Gastrocnemius medialis (tissue), 4 donors: Measurements from ENCODE around the gene NYNRIN. TPM values are rescaled to one million over a fixed set of nuclear protein-coding genes. Genes with fewer than 3 reads are reported as not detected.

ENCODE experiments used
- ATAC-seq, 2 donors: fragments of 150-250 bp; one replicate each; pipeline ENCODE4 v1.9.1; 2016
- DNase-seq, 2 donors: peaks; one replicate each; pipeline ENCODE4 v3.0.0-alpha.2; 2019
- H3K27ac ChIP-seq, 4 donors: fragments of 200-600 bp; sonication (generic); 1 replicate in 1 of 4; 2 replicates in 3 of 4; pipeline ENCODE4 v1.5.1; 2016 to 2018; ENCODE audit warnings: mild to moderate bottlenecking in 2 of 4, moderate library complexity in 1 of 4
- H3K27me3 ChIP-seq, 3 donors: fragments of 200-600 bp; sonication (generic) in 2 of 3; 1 replicate in 1 of 3; 2 replicates in 2 of 3; pipeline versions ENCODE4 v1.5.1 to v1.6.0; 2016 to 2019; ENCODE audit warnings: mild to moderate bottlenecking in 1 of 3, moderate library complexity in 1 of 3
- H3K36me3 ChIP-seq, 2 donors: fragments of 200-600 bp; sonication (generic) in 1 of 2; one replicate each; pipeline ENCODE4 v1.5.1; 2017 to 2018
- H3K4me1 ChIP-seq, 2 donors: fragments of 200-600 bp; sonication (generic) in 1 of 2; one replicate each; pipeline ENCODE4 v1.5.1; 2016 to 2017; ENCODE audit warnings: mild to moderate bottlenecking in 2 of 2
- H3K4me3 ChIP-seq, 4 donors: fragments of 200-600 bp; sonication (generic) in 3 of 4; 1 replicate in 1 of 4; 2 replicates in 3 of 4; pipeline ENCODE4 v1.5.1; 2016 to 2019; ENCODE audit warnings: mild to moderate bottlenecking in 2 of 4
- H3K9me3 ChIP-seq, 3 donors: fragments of 200-600 bp; sonication (generic) in 2 of 3; 1 replicate in 1 of 3; 2 replicates in 2 of 3; pipeline ENCODE4 v1.5.1; 2016 to 2019
- POLR2A ChIP-seq, 2 donors: fragments of 450-650 bp; IDR thresholded peaks; one replicate each; pipeline ENCODE4 v1.6.1; 2017; ENCODE audit warnings: antibody characterized with exemption in 2 of 2, mild to moderate bottlenecking in 2 of 2, moderate library complexity in 2 of 2
- in situ Hi-C, 4 donors: fragments of 200-750 bp; cut with MboI; loops; one replicate each; pipeline versions ENCODE4 v1.15.0 to v1.8.0; 2017; ENCODE audit warnings: low sequenced_read_pairs in 4 of 4
- intact Hi-C: fragments of 100-400 bp; cut with DNase I; formaldehyde crosslinking; loops from one replicate; pipeline ENCODE4 v1.15.1; 2023; ENCODE audit warnings: low total_unique reads
- total RNA-seq, 4 donors: library from RNA; depleted of rRNA; stranded (reverse); fragments of >200 nt; gene quantifications; one replicate each; pipeline versions ENCODE4 v1.1.0 to v1.2.3, GENCODE V29; 2016
- TF ChIP-seq, protein P1 (sequence below), 5 experiments: fragments of 450-650 bp in 3 of 5; fragments of 200-600 bp in 2 of 5; sonication (generic) in 2 of 5; IDR thresholded peaks in 4 of 5; conservative IDR thresholded peaks in 1 of 5; 1 replicate in 4 of 5; 2 replicates in 1 of 5; pipeline ENCODE4 v1.5.1; 2016 to 2019; ENCODE audit warnings: antibody characterized with exemption in 5 of 5, mild to moderate bottlenecking in 3 of 5, moderate library complexity in 3 of 5

NYNRIN gene
- total RNA-seq, 4 donors from 2014 or later, result 0.87 to 3.7 (median 2.1) TPM

DNA sequence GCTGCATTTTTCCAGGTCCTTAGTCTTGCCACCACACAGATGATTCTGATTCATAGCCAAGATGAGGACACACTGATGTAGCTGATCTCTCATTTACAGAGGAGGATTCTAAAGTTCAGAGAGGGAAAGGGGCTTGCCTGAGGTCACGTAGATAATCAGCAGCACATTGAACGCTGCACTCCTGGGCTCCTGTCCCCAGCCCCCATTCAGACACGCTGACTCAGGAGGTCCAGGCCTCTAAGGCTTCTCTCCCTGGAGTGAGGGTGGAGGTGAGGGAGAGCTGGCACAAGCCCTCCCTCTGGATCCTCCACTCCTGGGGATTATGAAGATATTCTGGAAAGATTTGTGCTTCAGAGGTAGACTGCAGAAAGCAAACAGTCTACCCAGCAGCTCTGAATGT is 20.5 kb upstream of the NYNRIN start:
- Histone ChIP-seq H3K9me3 (no peaks in the 10 kb centered on the region), H3K4me1 (no peaks in the 10 kb centered on the region), H3K27ac (no peak overlapping the region), H3K27me3 (no peaks in the 10 kb centered on the region), H3K36me3 (no peaks in the 10 kb centered on the region), H3K4me3 (no peak overlapping the region)
- DNase-seq, result no peak
- TF ChIP-seq, protein P1, sequence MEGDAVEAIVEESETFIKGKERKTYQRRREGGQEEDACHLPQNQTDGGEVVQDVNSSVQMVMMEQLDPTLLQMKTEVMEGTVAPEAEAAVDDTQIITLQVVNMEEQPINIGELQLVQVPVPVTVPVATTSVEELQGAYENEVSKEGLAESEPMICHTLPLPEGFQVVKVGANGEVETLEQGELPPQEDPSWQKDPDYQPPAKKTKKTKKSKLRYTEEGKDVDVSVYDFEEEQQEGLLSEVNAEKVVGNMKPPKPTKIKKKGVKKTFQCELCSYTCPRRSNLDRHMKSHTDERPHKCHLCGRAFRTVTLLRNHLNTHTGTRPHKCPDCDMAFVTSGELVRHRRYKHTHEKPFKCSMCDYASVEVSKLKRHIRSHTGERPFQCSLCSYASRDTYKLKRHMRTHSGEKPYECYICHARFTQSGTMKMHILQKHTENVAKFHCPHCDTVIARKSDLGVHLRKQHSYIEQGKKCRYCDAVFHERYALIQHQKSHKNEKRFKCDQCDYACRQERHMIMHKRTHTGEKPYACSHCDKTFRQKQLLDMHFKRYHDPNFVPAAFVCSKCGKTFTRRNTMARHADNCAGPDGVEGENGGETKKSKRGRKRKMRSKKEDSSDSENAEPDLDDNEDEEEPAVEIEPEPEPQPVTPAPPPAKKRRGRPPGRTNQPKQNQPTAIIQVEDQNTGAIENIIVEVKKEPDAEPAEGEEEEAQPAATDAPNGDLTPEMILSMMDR (IDR thresholded peaks at IDR 0.05 in 4 of 5, conservative IDR thresholded peaks at IDR 0.05 in 1 of 5), result no peak
- TF ChIP-seq POLR2A (IDR thresholded peaks at IDR 0.05), result no peak
- in situ Hi-C loops (no loop called here), intact Hi-C loops (no loop called here)
- no peak for ATAC-seq

GRCh38 chr14:24378981-24379906 is 19.6 kb upstream of the NYNRIN start:
- no peak for DNase-seq
- Histone ChIP-seq H3K4me1 (no peaks in the 10 kb centered on the region), H3K27me3 (no peaks in the 10 kb centered on the region), H3K36me3 (no peaks in the 10 kb centered on the region), H3K9me3 (no peaks in the 10 kb centered on the region), H3K4me3 (no peak overlapping the region), H3K27ac (no peak overlapping the region)
- intact Hi-C loops, result no loop called here
- ATAC-seq, result no peak
- TF ChIP-seq, protein P1 (IDR thresholded peaks at IDR 0.05 in 4 of 5, conservative IDR thresholded peaks at IDR 0.05 in 1 of 5), result no peak
- no peak for TF ChIP-seq POLR2A (IDR thresholded peaks at IDR 0.05)
- in situ Hi-C loops, result no loop called here

- H3K4me1 ChIP-seq, result no peaks in the 10 kb centered on the region
- intact Hi-C loops, result no loop called here
- no peak for DNase-seq
- H3K27ac ChIP-seq, result no peak overlapping the region
- H3K4me3 ChIP-seq, result no peak overlapping the region
- in situ Hi-C loops, result no loop called here
- no peaks in the 10 kb centered on the region for H3K9me3 ChIP-seq
- H3K36me3 ChIP-seq, result no peaks in the 10 kb centered on the region
- no peaks in the 10 kb centered on the region for H3K27me3 ChIP-seq
- no peak for ATAC-seq
- TF ChIP-seq, protein P1 (IDR thresholded peaks at IDR 0.05 in 4 of 5, conservative IDR thresholded peaks at IDR 0.05 in 1 of 5), result no peak
- TF ChIP-seq POLR2A (IDR thresholded peaks at IDR 0.05), result no peak
These were observed 18.7 kb upstream of the NYNRIN start for GRCh38 chr14:24379907-24380730.

- intact Hi-C loops (no loop called here), in situ Hi-C loops (no loop called here)
- Histone ChIP-seq H3K9me3 (no peaks in the 10 kb centered on the region), H3K4me3 (no peak overlapping the region), H3K27me3 (no peaks in the 10 kb centered on the region), H3K36me3 (no peaks in the 10 kb centered on the region), H3K4me1 (no peaks in the 10 kb centered on the region), H3K27ac (no peak overlapping the region)
- DNase-seq (no peak), ATAC-seq (no peak)
- TF ChIP-seq, protein P1 (IDR thresholded peaks at IDR 0.05 in 4 of 5, conservative IDR thresholded peaks at IDR 0.05 in 1 of 5), result no peak
- TF ChIP-seq POLR2A (IDR thresholded peaks at IDR 0.05), result no peak
These were observed 17.3 kb upstream of the NYNRIN start for GRCh38 chr14:24381363-24382063.
